AG20443 (cell line): ENCODE data around the gene CCDC80.

Experiments
- DNase-seq: peaks from one replicate; pipeline ENCODE4 v3.0.0; 2012; ENCODE audit warnings: low spot score, mixed read lengths

Gene CCDC80, protein sequence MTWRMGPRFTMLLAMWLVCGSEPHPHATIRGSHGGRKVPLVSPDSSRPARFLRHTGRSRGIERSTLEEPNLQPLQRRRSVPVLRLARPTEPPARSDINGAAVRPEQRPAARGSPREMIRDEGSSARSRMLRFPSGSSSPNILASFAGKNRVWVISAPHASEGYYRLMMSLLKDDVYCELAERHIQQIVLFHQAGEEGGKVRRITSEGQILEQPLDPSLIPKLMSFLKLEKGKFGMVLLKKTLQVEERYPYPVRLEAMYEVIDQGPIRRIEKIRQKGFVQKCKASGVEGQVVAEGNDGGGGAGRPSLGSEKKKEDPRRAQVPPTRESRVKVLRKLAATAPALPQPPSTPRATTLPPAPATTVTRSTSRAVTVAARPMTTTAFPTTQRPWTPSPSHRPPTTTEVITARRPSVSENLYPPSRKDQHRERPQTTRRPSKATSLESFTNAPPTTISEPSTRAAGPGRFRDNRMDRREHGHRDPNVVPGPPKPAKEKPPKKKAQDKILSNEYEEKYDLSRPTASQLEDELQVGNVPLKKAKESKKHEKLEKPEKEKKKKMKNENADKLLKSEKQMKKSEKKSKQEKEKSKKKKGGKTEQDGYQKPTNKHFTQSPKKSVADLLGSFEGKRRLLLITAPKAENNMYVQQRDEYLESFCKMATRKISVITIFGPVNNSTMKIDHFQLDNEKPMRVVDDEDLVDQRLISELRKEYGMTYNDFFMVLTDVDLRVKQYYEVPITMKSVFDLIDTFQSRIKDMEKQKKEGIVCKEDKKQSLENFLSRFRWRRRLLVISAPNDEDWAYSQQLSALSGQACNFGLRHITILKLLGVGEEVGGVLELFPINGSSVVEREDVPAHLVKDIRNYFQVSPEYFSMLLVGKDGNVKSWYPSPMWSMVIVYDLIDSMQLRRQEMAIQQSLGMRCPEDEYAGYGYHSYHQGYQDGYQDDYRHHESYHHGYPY

DNA sequence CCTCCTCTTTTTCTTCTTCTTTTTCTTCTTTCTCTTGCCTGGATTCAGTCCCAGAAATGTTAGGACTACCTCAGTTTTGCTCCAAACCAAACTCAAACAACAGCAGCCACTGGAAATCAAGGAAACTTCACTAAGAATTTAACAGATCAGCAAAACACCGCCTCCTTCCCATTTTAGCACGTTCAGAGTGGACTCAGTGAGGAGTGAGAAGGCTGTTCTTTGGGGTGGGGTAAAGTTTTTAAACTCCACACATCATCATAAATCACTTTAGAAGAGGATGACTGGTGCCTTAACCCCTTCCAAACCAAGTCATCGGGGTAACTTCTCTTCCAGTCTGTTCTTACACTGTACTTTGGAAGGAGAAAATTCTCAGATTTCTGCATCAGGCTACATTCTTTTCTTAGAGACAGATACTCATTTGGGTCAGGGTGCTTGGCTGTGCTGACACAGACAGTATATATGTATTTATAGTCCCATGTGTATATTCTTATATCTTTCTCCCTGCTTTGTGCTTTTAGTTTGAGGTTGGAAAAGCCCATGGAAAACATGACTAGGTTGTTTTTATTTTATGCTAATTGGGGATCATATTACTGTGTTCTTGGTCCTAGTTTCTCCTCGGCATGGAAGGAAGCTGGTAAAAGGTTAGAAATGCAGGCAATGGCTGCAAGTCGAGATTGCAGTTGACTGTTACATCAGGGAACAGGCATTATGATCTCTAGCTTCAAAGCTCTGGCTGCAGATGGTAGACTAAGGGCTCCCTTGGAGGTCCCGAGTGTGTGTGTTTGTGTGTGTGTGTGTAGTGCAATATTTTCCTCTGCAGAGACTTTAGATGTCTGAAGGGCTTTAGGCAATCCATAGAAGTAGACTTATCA, at the start of gene CCDC80:
Gene CCDC80, minus strand, starts transcription at position 214 of the 872 bp plus-strand sequence. CDS start 1,238 bp downstream, outside the sequence.
- peak; percentile 56 for DNase-seq

GRCh38 chr3:112689989-112690388, 49.0 kb upstream of the CCDC80 start:
- DNase-seq: no peak

DNA sequence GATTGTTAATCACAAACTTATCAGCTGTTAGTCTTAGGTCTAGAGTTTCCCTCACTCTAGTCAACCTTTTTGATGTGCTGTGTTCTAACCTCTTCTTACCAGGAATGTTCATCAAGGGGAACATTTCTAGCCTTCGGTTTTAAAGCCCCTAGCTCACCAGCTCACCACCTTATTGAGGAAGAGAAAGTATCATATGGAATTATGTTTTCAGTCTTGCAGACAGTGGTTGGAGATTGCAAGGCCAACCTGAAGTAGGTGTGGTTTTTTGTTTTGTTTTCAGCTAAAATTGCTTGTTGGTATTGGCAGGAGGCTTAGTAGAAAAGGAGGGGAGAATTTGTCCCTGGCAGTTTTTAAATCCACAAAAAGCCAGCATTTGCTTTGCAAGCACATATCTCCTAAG, 48.4 kb upstream of the CCDC80 start:
- no peak for DNase-seq

DNA sequence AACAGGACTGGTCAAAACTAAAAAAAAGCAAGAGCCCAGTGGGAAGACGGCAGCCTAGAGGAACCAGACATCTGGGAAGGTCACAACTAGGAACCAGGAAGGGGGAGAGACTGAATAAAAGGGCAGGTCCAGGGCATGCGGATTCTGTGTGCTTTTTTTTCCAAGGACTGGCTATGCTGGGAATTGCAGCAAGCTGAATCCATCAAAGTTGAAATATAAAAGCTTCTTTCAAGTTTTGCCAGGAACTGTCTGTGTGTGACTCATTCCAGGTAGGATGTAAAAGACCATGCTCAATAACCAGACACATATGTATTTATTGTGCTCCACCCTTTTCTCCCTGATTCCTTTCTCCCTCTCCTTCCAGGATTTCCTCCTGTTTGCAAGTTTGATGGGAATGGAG, 47.9 kb upstream of the CCDC80 start:
- no peak for DNase-seq

DNA sequence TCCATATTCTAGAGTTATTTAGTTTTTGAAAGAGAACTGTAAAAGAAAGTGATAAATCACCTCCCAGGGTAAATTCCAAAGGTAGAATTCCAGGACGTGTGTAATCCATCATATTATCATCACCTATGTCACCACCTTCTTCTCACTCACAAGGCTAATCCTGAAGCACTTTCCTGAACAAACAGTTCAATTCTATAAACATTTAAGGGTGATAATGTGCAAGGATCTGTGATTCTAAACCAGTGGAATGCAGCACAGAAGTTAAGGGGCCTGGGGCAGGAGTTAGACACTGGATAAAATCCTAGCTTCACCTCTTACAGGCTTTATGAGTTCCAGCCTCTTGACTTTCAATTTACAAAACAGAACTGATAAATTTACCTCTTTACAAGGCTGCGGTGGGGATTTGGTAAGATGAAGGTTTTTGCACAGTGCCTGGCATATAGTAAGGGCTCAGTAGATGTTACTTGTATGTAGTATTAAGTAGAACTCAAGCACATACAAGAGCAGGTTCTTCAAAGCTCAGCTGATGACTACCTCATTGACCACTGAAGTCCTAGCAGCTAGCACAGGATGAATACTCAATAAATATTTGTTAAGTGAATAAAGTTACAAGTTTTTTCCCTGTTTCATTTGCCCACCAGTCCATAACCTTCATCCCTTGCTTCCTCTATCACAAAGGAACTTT, 47.3 kb upstream of the CCDC80 start:
- no peak for DNase-seq

GRCh38 chr3:112687616-112688015, 46.7 kb upstream of the CCDC80 start:
- no peak for DNase-seq

DNA sequence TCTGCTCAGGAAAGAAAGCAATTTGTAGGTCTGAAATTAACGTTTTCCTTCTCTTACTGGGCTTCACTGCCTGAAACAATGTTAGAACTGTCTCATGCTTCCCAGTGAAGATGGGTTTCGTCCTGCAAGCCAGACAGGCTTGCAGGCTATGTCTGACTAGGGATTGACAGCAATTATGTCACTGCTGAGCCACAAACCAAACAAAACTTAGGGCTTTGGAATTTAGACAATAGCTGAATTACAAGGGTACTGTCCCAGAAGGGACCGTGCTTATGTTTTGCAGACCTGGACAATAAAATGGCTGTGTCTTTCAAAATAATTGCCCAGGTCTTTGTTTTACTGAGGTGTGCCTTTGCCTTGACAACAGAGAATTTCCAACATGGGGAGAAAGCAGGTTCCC, 46.3 kb upstream of the CCDC80 start:
- DNase-seq: no peak

- DNase-seq: no peak
Observed at GRCh38 chr3:112685956-112686799, 45.2 kb upstream of the CCDC80 start.

DNA sequence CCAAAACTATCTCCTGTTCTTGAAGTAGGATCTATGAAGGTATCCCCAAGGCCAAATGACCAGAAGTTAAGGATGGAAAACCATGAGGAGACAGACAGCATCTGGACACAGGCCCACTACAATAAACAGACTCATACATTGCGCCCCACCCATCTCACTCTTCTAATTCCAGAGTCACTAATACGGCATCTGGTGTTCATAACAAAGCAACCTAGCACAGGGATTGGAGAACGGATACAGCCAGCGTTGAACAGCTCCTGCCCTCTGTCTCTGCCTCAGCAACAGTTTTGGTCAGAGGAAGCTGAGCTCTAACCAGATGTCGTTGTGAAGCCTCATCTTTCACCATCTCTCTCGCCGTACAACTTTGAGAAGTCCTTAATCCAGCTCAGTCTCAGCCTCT, 44.5 kb upstream of the CCDC80 start:
- peak; percentile 86 for DNase-seq

DNA sequence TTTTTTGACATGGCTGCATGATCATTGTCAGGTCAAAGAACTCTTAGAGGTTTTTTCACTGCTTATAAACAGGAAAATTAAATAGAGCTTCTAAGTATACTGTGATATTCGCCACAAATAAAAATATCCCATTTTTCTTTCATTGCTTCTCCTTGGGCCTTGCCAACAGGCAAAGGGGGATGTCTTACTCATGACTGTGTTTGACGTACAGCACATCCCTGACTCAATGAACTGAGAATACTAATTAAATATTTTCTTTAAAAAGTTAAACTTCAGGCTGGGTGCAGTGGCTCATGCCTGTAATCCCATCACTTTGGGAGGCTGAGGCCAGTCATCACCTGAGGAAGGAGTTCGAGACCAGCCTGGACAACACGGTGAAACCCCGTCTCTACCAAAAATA, 41.4 kb upstream of the CCDC80 start:
- no peak for DNase-seq

GRCh38 chr3:112681822-112682325, 40.9 kb upstream of the CCDC80 start:
- peak; percentile 24 for DNase-seq

- DNase-seq: peak; percentile 86
Observed at GRCh38 chr3:112676659-112677234, 35.8 kb upstream of the CCDC80 start.

DNA sequence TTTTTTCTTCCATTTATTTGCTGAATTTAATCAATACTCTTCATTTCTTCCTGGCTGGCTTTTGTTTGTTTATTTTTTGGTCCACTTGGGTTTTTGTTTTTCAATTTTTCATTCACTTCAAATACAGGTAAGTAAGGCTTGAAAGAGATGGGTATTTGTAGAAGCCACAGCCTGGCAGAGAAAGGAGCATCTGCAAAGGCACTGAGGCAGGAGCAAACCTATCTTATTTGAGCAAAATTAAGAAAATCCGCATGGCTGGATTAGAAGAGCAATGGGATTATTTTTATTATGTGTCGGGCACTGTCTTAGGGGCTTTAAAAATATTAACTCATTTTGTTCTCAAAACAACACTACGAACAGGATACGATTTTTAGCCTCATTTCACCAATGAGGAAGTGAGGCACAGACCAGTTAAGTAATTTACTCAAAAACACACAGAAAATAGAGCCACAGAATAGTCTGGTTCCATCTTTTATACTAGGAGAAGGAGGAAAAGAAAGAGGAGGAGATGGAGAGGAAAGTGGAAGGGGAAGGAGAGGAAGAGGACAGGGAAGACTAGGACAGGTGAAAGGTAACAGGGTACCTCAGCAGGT, 35.1 kb upstream of the CCDC80 start:
- no peak for DNase-seq

GRCh38 chr3:112675349-112675748, 34.4 kb upstream of the CCDC80 start:
- no peak for DNase-seq

DNA sequence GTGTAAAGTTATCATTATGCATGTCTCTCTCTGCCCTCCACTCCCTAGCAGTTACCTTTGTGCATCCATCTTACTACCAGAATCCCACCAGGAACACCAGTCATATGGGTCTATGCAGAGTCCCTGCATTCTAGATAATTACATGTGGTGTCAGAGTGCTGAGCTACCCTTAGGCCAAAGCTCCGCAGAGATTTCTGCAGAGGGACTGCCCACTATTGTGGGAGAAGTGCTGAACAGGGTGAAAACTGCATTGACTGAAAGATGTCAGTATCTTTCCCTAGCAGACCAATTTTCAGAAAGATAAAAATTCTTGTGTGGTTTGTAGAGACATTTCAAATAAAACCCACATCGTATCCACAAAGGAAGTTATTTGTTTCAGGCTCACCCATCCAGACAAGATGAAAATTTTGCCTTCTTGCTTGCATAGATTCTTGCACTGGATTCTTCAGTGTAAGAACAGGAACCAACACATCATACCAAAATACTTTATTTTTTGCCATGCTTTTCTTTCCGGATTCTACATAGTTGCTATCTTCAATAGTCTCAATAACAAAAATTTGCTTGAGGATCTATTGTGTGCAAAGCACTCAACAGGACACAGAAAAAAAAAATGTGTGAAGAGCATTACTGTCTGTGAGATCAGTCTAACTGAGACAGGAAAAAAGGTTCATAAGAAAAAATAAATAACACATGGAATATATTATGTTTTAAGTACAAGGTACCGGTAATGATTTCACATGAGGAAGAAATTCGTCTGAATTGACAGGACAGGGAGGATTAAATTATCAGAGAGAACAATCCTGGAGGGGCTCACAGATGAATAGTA, 32.0 kb upstream of the CCDC80 start:
- DNase-seq: no peak

DNA sequence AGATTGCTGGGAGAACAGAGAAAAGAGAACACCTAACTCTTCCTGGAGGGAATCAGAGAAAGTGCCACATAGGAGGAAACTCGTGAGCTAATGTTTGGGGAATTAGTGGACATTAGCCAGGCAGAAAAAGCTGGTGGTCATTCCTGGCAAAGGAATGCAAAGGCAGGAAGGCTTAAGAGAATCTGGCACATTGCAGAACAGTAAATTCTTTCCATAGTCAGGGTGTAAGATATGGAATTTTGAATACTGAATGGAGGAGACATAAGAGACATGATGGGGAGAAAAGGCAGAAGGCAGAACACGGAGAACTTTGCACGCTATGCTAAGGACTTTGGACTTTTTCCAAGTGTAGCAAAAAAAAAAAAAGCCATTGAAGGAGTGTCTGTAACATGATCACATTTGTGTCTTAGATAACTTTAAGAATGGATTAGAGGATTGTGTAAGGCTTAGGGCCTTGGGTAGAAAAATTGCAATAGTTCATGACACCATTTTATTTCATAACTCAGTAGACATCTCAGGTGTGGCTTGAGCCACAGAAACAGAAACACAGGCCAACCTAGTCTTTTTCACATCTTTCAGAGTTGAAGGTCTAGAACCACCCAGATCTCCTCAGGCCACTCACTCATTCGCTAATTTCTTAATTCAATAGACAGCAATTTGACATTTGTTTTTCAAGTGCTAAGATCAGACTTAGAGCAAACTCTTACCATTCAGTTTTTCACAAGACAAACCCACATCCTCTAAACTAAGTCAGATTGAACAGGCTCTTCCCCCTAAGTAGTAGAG, 31.2 kb upstream of the CCDC80 start:
- peak; percentile 69 for DNase-seq

- no peak for DNase-seq
Observed at GRCh38 chr3:112670824-112671223, 29.9 kb upstream of the CCDC80 start.

DNA sequence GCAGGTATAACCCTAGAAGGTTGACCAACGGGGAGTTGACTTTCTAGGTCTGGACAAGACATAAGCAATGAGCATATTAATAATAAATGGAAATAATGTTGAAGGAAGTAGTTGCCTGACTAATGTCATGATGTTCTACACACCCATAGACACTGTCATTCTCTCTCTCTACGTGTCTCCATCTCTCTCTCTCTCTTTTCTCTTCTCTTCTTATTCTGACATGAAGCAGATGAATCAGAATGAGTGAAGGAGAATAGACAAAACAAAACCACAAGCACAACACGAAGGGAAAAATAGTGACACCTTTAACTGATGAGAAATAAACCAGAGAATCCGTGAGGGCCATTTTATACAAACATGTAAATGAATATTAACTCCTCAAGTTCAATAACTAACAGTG, 26.7 kb upstream of the CCDC80 start:
- no peak for DNase-seq
